ENCODE measurements around the gene WDFY2. TPM values are rescaled to one million over a fixed set of nuclear protein-coding genes. Genes with fewer than 3 reads are reported as not detected.

The WDFY2 gene
- total RNA-seq, 1 experiment from 2014 or later = 4.1 TPM

DNA sequence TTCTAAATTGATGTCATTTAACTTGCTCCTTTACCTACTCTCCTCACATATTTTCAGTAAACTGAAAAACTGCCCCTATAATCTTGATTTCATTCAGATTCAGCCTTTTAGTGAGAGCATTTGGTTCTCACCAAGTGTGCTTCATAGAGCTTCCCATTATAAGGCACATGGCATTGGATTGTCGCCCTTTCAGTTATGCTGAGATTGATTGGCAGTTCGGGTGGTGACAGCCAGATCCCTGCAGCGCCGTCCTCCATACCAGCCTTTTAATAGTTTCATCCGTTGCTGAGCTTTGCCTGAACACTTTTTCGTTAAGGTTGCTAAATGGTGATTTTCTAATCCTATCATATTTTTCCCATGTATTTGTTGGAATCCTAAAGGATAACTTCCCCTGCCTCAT lies 139.3 kb downstream of the WDFY2 start:
- H3K79me2 ChIP-seq (ENCODE audit: low read length) = no peaks in the 10 kb centered on the region
- no peaks in the 10 kb centered on the region; the same call in 1 of the 2 replicates for H3K36me3 ChIP-seq (ENCODE audit: low read depth, low read length)
- H3K9ac ChIP-seq (ENCODE audit: low read length) = no peak overlapping the region

DNA sequence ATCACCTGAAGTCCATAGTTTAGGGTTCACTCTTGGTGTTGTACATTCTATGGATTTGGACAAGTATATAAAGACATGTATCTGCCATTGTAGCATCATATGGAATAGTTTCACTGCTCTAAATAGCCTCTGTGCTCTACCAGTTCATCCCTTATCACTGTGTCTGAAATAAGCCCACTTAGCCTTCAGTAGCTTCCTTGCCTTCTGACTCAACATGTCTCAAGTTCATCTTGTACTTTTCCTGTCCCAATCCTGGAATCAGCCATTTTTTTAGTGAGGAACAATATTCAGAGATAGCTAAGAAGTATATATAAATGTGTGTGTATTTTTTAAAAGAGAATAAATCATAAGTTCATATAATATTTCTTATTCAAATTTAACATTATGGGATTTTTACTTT lies 140.5 kb downstream of the WDFY2 start:
- H3K4me1 ChIP-seq (ENCODE audit: insufficient read depth, low read length) = peaks cover 5% of the 10 kb centered on the region
- H3F3A ChIP-seq (ENCODE audit: low read length, unreplicated experiment) = no peaks in the 10 kb centered on the region
- no peak for DNase-seq
- no TSS peak for BruUV-seq (replicated peaks)
- no peaks in the 10 kb centered on the region for H4K20me1 ChIP-seq (ENCODE audit: low read length)
- no peak overlapping the region for H3K4me2 ChIP-seq (ENCODE audit: low read length)
- no peak overlapping the region for H3K27ac ChIP-seq (ENCODE audit: low read length)
- H3K9ac ChIP-seq (ENCODE audit: low read length) = no peak overlapping the region
- ATAC-seq = no peak
- POLR2A ChIA-PET (ENCODE audit: unreplicated experiment) = no interaction called here
- no peaks in the 10 kb centered on the region for H3K27me3 ChIP-seq (ENCODE audit: low read length)
- H3K9me3 ChIP-seq (ENCODE audit: low read length) = no peaks in the 10 kb centered on the region
- no peak overlapping the region for H2AFZ ChIP-seq (ENCODE audit: low read length)
- intact Hi-C loops (cut with micrococcal nuclease) = loop anchor here (5.0 kb wide), 1 partner anchor 82 kb away; no protein-coding TSS in a partner anchor
- CTCF ChIA-PET = no interaction called here
- no peaks in the 10 kb centered on the region for H3K79me2 ChIP-seq (ENCODE audit: low read length)
- no peaks in the 10 kb centered on the region for H3K9me2 ChIP-seq (replicated peaks; ENCODE audit: low read length)
- H3K36me3 ChIP-seq (ENCODE audit: low read depth, low read length) = no peaks in the 10 kb centered on the region; the same call in 1 of the 2 replicates
- no peak overlapping the region for H3K4me3 ChIP-seq (ENCODE audit: low read length)
- TF ChIP-seq, protein P1, sequence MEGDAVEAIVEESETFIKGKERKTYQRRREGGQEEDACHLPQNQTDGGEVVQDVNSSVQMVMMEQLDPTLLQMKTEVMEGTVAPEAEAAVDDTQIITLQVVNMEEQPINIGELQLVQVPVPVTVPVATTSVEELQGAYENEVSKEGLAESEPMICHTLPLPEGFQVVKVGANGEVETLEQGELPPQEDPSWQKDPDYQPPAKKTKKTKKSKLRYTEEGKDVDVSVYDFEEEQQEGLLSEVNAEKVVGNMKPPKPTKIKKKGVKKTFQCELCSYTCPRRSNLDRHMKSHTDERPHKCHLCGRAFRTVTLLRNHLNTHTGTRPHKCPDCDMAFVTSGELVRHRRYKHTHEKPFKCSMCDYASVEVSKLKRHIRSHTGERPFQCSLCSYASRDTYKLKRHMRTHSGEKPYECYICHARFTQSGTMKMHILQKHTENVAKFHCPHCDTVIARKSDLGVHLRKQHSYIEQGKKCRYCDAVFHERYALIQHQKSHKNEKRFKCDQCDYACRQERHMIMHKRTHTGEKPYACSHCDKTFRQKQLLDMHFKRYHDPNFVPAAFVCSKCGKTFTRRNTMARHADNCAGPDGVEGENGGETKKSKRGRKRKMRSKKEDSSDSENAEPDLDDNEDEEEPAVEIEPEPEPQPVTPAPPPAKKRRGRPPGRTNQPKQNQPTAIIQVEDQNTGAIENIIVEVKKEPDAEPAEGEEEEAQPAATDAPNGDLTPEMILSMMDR (conservative IDR thresholded peaks at IDR 0.05; ENCODE audit: low read depth, low read length) = no peak
- no peak for TF ChIP-seq EZH2phosphoT487 (IDR thresholded peaks at IDR 0.05; ENCODE audit: borderline replicate concordance, low read length)
- no peak for TF ChIP-seq EZH2 (IDR thresholded peaks at IDR 0.05; ENCODE audit: low read length, unreplicated experiment)

More for the DNA sequence above, 139.3 kb downstream of the WDFY2 start:
- Histone ChIP-seq H3K27me3 (ENCODE audit: low read length) (no peaks in the 10 kb centered on the region), H3K9me3 (ENCODE audit: low read length) (no peaks in the 10 kb centered on the region), H3K9me2 (replicated peaks; ENCODE audit: low read length) (no peaks in the 10 kb centered on the region), H4K20me1 (ENCODE audit: low read length) (no peaks in the 10 kb centered on the region), H3K4me1 (ENCODE audit: insufficient read depth, low read length) (no peaks in the 10 kb centered on the region), H2AFZ (ENCODE audit: low read length) (no peak overlapping the region), H3F3A (ENCODE audit: low read length, unreplicated experiment) (no peaks in the 10 kb centered on the region), H3K27ac (ENCODE audit: low read length) (no peak overlapping the region), H3K4me2 (ENCODE audit: low read length) (no peak overlapping the region), H3K4me3 (ENCODE audit: low read length) (no peak overlapping the region)
- ChIA-PET CTCF (no interaction called here), POLR2A (ENCODE audit: unreplicated experiment) (no interaction called here)
- TF ChIP-seq EZH2phosphoT487 (IDR thresholded peaks at IDR 0.05; ENCODE audit: borderline replicate concordance, low read length) (no peak), EZH2 (IDR thresholded peaks at IDR 0.05; ENCODE audit: low read length, unreplicated experiment) (no peak)
- TF ChIP-seq, protein P1 (conservative IDR thresholded peaks at IDR 0.05; ENCODE audit: low read depth, low read length) = no peak
- ATAC-seq (no peak), DNase-seq (no peak)
- intact Hi-C loops (cut with micrococcal nuclease) = no loop called here
- BruUV-seq (replicated peaks) = no TSS peak

DNA sequence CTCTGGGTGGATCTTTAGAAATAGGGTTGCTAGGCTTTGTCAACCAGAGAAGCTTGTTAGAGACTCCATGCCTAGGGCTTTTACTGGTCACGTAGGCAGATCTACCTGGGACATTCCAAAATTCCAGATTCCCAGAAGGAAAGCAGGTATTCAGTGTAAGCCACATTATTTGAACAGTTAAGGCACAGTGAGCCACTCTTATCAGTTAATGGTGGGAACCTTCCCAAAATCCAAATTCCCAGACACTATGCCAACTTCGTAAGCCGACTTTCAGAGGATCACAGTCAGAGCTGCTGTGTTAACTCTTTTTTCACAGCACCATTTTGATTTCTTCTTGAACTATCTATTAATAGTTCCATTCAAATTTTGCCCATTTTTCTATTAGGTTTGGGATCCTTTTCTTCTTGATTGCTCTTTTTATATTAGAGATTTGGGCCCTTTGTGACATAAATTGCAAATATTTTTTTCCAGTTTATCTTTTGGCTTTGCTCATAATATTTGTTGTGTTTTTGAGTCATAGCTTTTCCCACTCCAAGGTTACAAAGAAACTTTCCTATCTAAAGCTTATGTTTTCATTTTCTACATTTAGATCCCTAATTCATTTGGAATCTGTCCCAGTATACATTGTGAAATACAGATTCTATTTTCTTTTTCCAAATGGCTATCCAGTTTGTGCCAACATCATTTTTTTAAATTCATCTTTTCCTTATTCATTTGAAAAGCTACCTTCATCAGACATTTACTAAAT lies 142.4 kb downstream of the WDFY2 start:
- ChIA-PET CTCF (no interaction called here), POLR2A (ENCODE audit: unreplicated experiment) (interaction anchor here (0.5 kb wide), 1 partner anchor 311 kb away, joined by 11 read pairs; no protein-coding TSS in a partner anchor)

More for the DNA sequence above, 142.4 kb downstream of the WDFY2 start:
- H3F3A ChIP-seq (ENCODE audit: low read length, unreplicated experiment) = no peaks in the 10 kb centered on the region
- H3K9ac ChIP-seq (ENCODE audit: low read length) = no peak overlapping the region
- H3K36me3 ChIP-seq (ENCODE audit: low read depth, low read length) = no peaks in the 10 kb centered on the region; the same call in 1 of the 2 replicates
- no peak overlapping the region for H3K4me2 ChIP-seq (ENCODE audit: low read length)
- BruUV-seq (replicated peaks) = no TSS peak
- no peak overlapping the region for H3K4me3 ChIP-seq (ENCODE audit: low read length)
- no peaks in the 10 kb centered on the region for H4K20me1 ChIP-seq (ENCODE audit: low read length)
- H3K27me3 ChIP-seq (ENCODE audit: low read length) = no peaks in the 10 kb centered on the region
- DNase-seq (no peak), ATAC-seq (no peak)
- no peaks in the 10 kb centered on the region for H3K9me2 ChIP-seq (replicated peaks; ENCODE audit: low read length)
- no peaks in the 10 kb centered on the region for H3K9me3 ChIP-seq (ENCODE audit: low read length)
- H3K4me1 ChIP-seq (ENCODE audit: insufficient read depth, low read length) = peaks cover 19% of the 10 kb centered on the region
- intact Hi-C loops (cut with micrococcal nuclease) = loop anchor here (5.0 kb wide), 1 partner anchor 84 kb away; no protein-coding TSS in a partner anchor
- H2AFZ ChIP-seq (ENCODE audit: low read length) = no peak overlapping the region
- no peak for TF ChIP-seq EZH2phosphoT487 (IDR thresholded peaks at IDR 0.05; ENCODE audit: borderline replicate concordance, low read length)
- TF ChIP-seq, protein P1 (conservative IDR thresholded peaks at IDR 0.05; ENCODE audit: low read depth, low read length) = no peak
- TF ChIP-seq EZH2 (IDR thresholded peaks at IDR 0.05; ENCODE audit: low read length, unreplicated experiment) = no peak
- no peak overlapping the region for H3K27ac ChIP-seq (ENCODE audit: low read length)
- no peaks in the 10 kb centered on the region for H3K79me2 ChIP-seq (ENCODE audit: low read length)

Data from PC-3 (cell line).